Liver (tissue), 9 donors: ENCODE data around the gene TMEM259. TPM values are rescaled to one million over a fixed set of nuclear protein-coding genes. Genes with fewer than 3 reads are reported as not detected.

Experiments used
- DNase-seq: peaks from one replicate; pipeline ENCODE4 v3.0.0-alpha.2; 2017; ENCODE audit warnings: low spot score
- H3K27ac ChIP-seq, 2 donors: one replicate each; pipeline ENCODE4 v1.7.0; 2013; ENCODE audit warnings: inconsistent platforms in 2 of 2, low read length in 2 of 2, control low read depth in 1 of 2, low read depth in 1 of 2, mild to moderate bottlenecking in 1 of 2
- H3K27me3 ChIP-seq, 4 donors: one replicate each; pipeline versions ENCODE4 v1.6.1 to v1.7.0; 2013; ENCODE audit warnings: low read length in 3 of 4, inconsistent platforms in 1 of 4, mild to moderate bottlenecking in 1 of 4, moderate library complexity in 1 of 4; ENCODE audit not compliant: control insufficient read depth in 4 of 4, insufficient read depth in 4 of 4
- H3K36me3 ChIP-seq, 4 donors: one replicate each; pipeline versions ENCODE4 v1.6.1 to v1.7.0; 2013; ENCODE audit warnings: low read length in 3 of 4, mild to moderate bottlenecking in 3 of 4, low read depth in 1 of 4, moderate library complexity in 1 of 4; ENCODE audit not compliant: control insufficient read depth in 4 of 4, insufficient read depth in 3 of 4
- H3K4me1 ChIP-seq, 4 donors: one replicate each; pipeline versions ENCODE4 v1.6.1 to v1.7.0; 2013; ENCODE audit warnings: low read length in 3 of 4, mild to moderate bottlenecking in 3 of 4, moderate library complexity in 1 of 4; ENCODE audit not compliant: control insufficient read depth in 4 of 4, insufficient read depth in 4 of 4
- H3K4me3 ChIP-seq, 3 donors: one replicate each; pipeline versions ENCODE4 v1.6.1 to v1.7.0; 2013; ENCODE audit warnings: low read length in 3 of 3, control low read depth in 1 of 3, low read depth in 1 of 3, mild to moderate bottlenecking in 1 of 3
- H3K9ac ChIP-seq, 2 donors: one replicate each; pipeline ENCODE4 v1.7.0; 2013; ENCODE audit warnings: low read length in 2 of 2, mild to moderate bottlenecking in 2 of 2, moderate library complexity in 2 of 2, control low read depth in 1 of 2, low read depth in 1 of 2
- H3K9me3 ChIP-seq, 4 donors: one replicate each; pipeline versions ENCODE4 v1.6.1 to v1.7.0; 2013; ENCODE audit warnings: low read length in 3 of 4; ENCODE audit not compliant: control insufficient read depth in 4 of 4
- CTCF ChIP-seq: fragments of 150-350 bp; IDR thresholded peaks from 2 replicates; pipeline ENCODE4 v1.5.1; 2017; ENCODE audit warnings: improper control_type of control experiment, low read depth, low read length; ENCODE audit not compliant: missing input control
- EGR1 ChIP-seq, 2 donors: IDR thresholded peaks; 2 replicates each; pipeline ENCODE4 v1.6.1; 2016 to 2018; ENCODE audit warnings: antibody characterized with exemption in 2 of 2, low read depth in 2 of 2
- FOXA1 ChIP-seq: IDR thresholded peaks from 2 replicates; pipeline ENCODE4 v1.6.1; 2016; ENCODE audit warnings: antibody characterized with exemption
- FOXA2 ChIP-seq: IDR thresholded peaks from 2 replicates; pipeline ENCODE4 v1.6.1; 2016; ENCODE audit warnings: antibody characterized with exemption
- GABPA ChIP-seq, 2 donors: IDR thresholded peaks in 1 of 2; conservative IDR thresholded peaks in 1 of 2; 2 replicates each; pipeline ENCODE4 v1.6.1; 2016; ENCODE audit warnings: antibody characterized with exemption in 2 of 2, mild to moderate bottlenecking in 1 of 2, moderate library complexity in 1 of 2
- HNF4A ChIP-seq, 2 donors: conservative IDR thresholded peaks; 2 replicates each; pipeline ENCODE4 v1.6.1; 2016; ENCODE audit warnings: antibody characterized with exemption in 2 of 2, mild to moderate bottlenecking in 2 of 2
- HNF4G ChIP-seq: IDR thresholded peaks from 2 replicates; pipeline ENCODE4 v1.6.1; 2016; ENCODE audit warnings: antibody characterized with exemption
- JUND ChIP-seq, 2 donors: IDR thresholded peaks; 2 replicates each; pipeline ENCODE4 v1.6.1; 2016; ENCODE audit warnings: antibody characterized with exemption in 2 of 2
- MAX ChIP-seq: IDR thresholded peaks from 2 replicates; pipeline ENCODE4 v1.6.1; 2016; ENCODE audit warnings: antibody characterized with exemption
- NR2F2 ChIP-seq: IDR thresholded peaks from 2 replicates; pipeline ENCODE4 v1.6.1; 2016; ENCODE audit warnings: antibody characterized with exemption
- RAD21 ChIP-seq, 2 donors: IDR thresholded peaks; 2 replicates each; pipeline ENCODE4 v1.6.1; 2016; ENCODE audit warnings: antibody characterized with exemption in 2 of 2, mild to moderate bottlenecking in 2 of 2
- REST ChIP-seq: IDR thresholded peaks from 2 replicates; pipeline ENCODE4 v1.6.1; 2016; ENCODE audit warnings: antibody characterized with exemption, mild to moderate bottlenecking
- RXRA ChIP-seq, 2 donors: IDR thresholded peaks; 2 replicates each; pipeline ENCODE4 v1.6.1; 2017 to 2018; ENCODE audit warnings: antibody characterized with exemption in 2 of 2, mild to moderate bottlenecking in 1 of 2
- SP1 ChIP-seq: IDR thresholded peaks from 2 replicates; pipeline ENCODE4 v1.6.1; 2018; ENCODE audit warnings: antibody characterized with exemption, mild to moderate bottlenecking
- TAF1 ChIP-seq: conservative IDR thresholded peaks from 2 replicates; pipeline ENCODE4 v1.6.1; 2016; ENCODE audit warnings: antibody characterized with exemption, mild to moderate bottlenecking
- YY1 ChIP-seq: IDR thresholded peaks from 2 replicates; pipeline ENCODE4 v1.6.1; 2016; ENCODE audit warnings: antibody characterized with exemption, mild to moderate bottlenecking
- ZBTB33 ChIP-seq: IDR thresholded peaks from 2 replicates; pipeline ENCODE4 v1.6.1; 2016; ENCODE audit warnings: antibody characterized with exemption
- WGBS: extraction: QIAGEN DNeasy Blood & Tissue Kit; methylation state at CpG from one replicate; pipeline ENCODE4 v1.1.7; 2013; 5-methylcytosine and 5-hydroxymethylcytosine counted together
- polyA plus RNA-seq, 2 donors: library from polyadenylated mRNA; stranded (reverse) in 1 of 2; unstranded in 1 of 2; fragments of 200-250 nt in 1 of 2; fragments of >200 nt in 1 of 2; fragmentation: Nextera tagmentation in 1 of 2; extraction: Ambion mirVana in 1 of 2; gene quantifications; one replicate each; pipeline versions ENCODE4 v1.2.1 to v1.2.3, GENCODE V29; 2013 to 2015
- total RNA-seq, 2 donors: library from RNA; depleted of rRNA; stranded (reverse); fragments of >200 nt; gene quantifications; one replicate each; pipeline ENCODE4 v1.2.3, GENCODE V29; 2014
- TF ChIP-seq, protein P1 (sequence below): IDR thresholded peaks from 2 replicates; pipeline ENCODE4 v1.6.1; 2016; ENCODE audit warnings: antibody characterized with exemption
- donor health status: healthy.
- donor health status: healthy.
- donor health status: healthy.
- donor health status: healthy.
- donor health status: healthy.

TMEM259 gene
- total and polyA plus RNA-seq, 4 donors: 29.7 to 99.3 (median 57.3) TPM

GRCh38 chr19:980133-980998 is 40.6 kb downstream of the TMEM259 start:
- peak; percentile 83 for DNase-seq
- no peak overlapping the region for H3K9ac ChIP-seq
- WGBS: 23% methylated on average over 32 of the region's 32 CpGs

More at GRCh38 chr19:980133-980998, 40.6 kb downstream of the TMEM259 start:
- H3K9me3 ChIP-seq: no peaks in the 10 kb centered on the region
- peak overlapping the region in 2 of 3 donors; percentile 16 to 24 for H3K4me3 ChIP-seq
- peak; percentile 79 to 80 for TF ChIP-seq RXRA (IDR thresholded peaks at IDR 0.05)
- no peak for TF ChIP-seq CTCF
- no peak for TF ChIP-seq FOXA2
- peak in 1 of 2 donors; percentile 27 for TF ChIP-seq GABPA (IDR thresholded peaks at IDR 0.05 in 1 of 2, conservative IDR thresholded peaks at IDR 0.05 in 1 of 2)
- TF ChIP-seq YY1: peak; percentile 19
- TF ChIP-seq TAF1: no peak
- peak in 1 of 2 donors; percentile 48 for TF ChIP-seq RAD21 (IDR thresholded peaks at IDR 0.05)
- no peak for TF ChIP-seq HNF4G
- peak; percentile 40 to 45 for TF ChIP-seq HNF4A (conservative IDR thresholded peaks at IDR 0.05)
- TF ChIP-seq JUND (IDR thresholded peaks at IDR 0.05): no peak
- TF ChIP-seq REST: no peak
- no peak for TF ChIP-seq MAX
- peak; percentile 97 for TF ChIP-seq NR2F2
- TF ChIP-seq, protein P1, sequence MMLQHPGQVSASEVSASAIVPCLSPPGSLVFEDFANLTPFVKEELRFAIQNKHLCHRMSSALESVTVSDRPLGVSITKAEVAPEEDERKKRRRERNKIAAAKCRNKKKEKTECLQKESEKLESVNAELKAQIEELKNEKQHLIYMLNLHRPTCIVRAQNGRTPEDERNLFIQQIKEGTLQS: no peak
- no peak for TF ChIP-seq ZBTB33
- TF ChIP-seq FOXA1: no peak
- TF ChIP-seq EGR1 (IDR thresholded peaks at IDR 0.05; ENCODE audit: low read depth in 2 of 2): peak in 1 of 2 donors; percentile 30
- TF ChIP-seq SP1: peak; percentile 73
- peak overlapping the region; percentile 34 to 46 for H3K27ac ChIP-seq
- no peaks in the 10 kb centered on the region for H3K36me3 ChIP-seq
- H3K27me3 ChIP-seq: no peaks in the 10 kb centered on the region
- peaks cover 11 to 33% (median 25%) of the 10 kb centered on the region in 4 donors for H3K4me1 ChIP-seq
